HEK293 (cell line): ENCODE data around the gene DENND1A.

ENCODE experiments used
- CTCF ChIA-PET: fragments of 350-600 bp; formaldehyde crosslinking; extraction: SDS; loops from one replicate; lab custom pipeline; 2021; ENCODE audit warnings: antibody characterized with exemption; lab: Yijun Ruan, JAX
- POLR2A ChIA-PET: fragments of 300-600 bp; formaldehyde crosslinking; extraction: SDS; loops from one replicate; lab custom pipeline; 2020; ENCODE audit warnings: antibody characterized with exemption, inconsistent platforms; lab: Yijun Ruan, JAX
- H3K27ac ChIP-seq: fragments of 200-500 bp; sonication (Bioruptor generic); 2 replicates; pipeline ENCODE4 v1.5.1; 2014; ENCODE audit warnings: low read depth, low read length, control low read depth, inconsistent platforms; ENCODE audit errors: extremely low read depth
- H3K36me3 ChIP-seq, 2 experiments: fragments of 200-500 bp in 1 of 2; sonication (Bioruptor generic) in 1 of 2; 1 replicate in 1 of 2; 2 replicates in 1 of 2; pipeline ENCODE4 v1.5.1; 2014 to 2017; ENCODE audit warnings: inconsistent platforms in 2 of 2, low read length in 2 of 2; ENCODE audit not compliant: control insufficient read depth in 2 of 2, insufficient read depth in 1 of 2
- H3K4me1 ChIP-seq: fragments of 200-500 bp; sonication (Bioruptor generic); 2 replicates; pipeline ENCODE4 v1.5.1; 2014; ENCODE audit warnings: mild to moderate bottlenecking, low read length, inconsistent platforms; ENCODE audit not compliant: control insufficient read depth, insufficient read depth
- H3K4me3 ChIP-seq: 2 replicates; pipeline ENCODE4 v1.5.1; 2011; ENCODE audit warnings: low read depth, mild to moderate bottlenecking, control low read depth, low read length, moderate library complexity
- H3K9me3 ChIP-seq: fragments of 200-500 bp; sonication (Bioruptor generic); 2 replicates; pipeline ENCODE4 v1.5.1; 2014; ENCODE audit warnings: low read depth, low read length, inconsistent platforms; ENCODE audit not compliant: control insufficient read depth, insufficient read depth
- GFI1B ChIP-seq: fragments of 450-650 bp; formaldehyde crosslinking; IDR thresholded peaks from 2 replicates; pipeline ENCODE4 v1.5.1; 2016; ENCODE audit warnings: missing biosample characterization, missing genetic modification characterization
- HOXC10 ChIP-seq: sonication (generic); formaldehyde crosslinking; IDR thresholded peaks from 2 replicates; pipeline ENCODE4 v1.8.1; 2023; ENCODE audit warnings: mild to moderate bottlenecking, missing genetic modification reagents
- SCRT2 ChIP-seq: fragments of 450-650 bp; formaldehyde crosslinking; IDR thresholded peaks from 2 replicates; pipeline ENCODE4 v1.5.1; 2016; ENCODE audit warnings: missing biosample characterization, missing genetic modification characterization
- WT1 ChIP-seq: fragments of 450-650 bp; formaldehyde crosslinking; IDR thresholded peaks from 2 replicates; pipeline ENCODE4 v1.5.1; 2016; ENCODE audit warnings: missing biosample characterization, missing genetic modification characterization
- YY2 ChIP-seq: fragments of 450-650 bp; formaldehyde crosslinking; IDR thresholded peaks from 2 replicates; pipeline ENCODE4 v1.5.1; 2016; ENCODE audit warnings: missing biosample characterization, missing genetic modification characterization
- ZFP3 ChIP-seq: fragments of 450-650 bp; formaldehyde crosslinking; IDR thresholded peaks from 2 replicates; pipeline ENCODE4 v1.5.1; 2016; ENCODE audit warnings: low read depth, missing biosample characterization, missing genetic modification characterization
- ZNF10 ChIP-seq: fragments of 450-650 bp; formaldehyde crosslinking; IDR thresholded peaks from 2 replicates; pipeline ENCODE4 v1.5.1; 2017; ENCODE audit warnings: missing biosample characterization, missing genetic modification characterization
- ZNF133 ChIP-seq: fragments of 450-650 bp; formaldehyde crosslinking; IDR thresholded peaks from 2 replicates; pipeline ENCODE4 v1.5.1; 2016; ENCODE audit warnings: missing biosample characterization, missing genetic modification characterization
- ZNF157 ChIP-seq: fragments of 450-650 bp; formaldehyde crosslinking; IDR thresholded peaks from 2 replicates; pipeline ENCODE4 v1.5.1; 2016; ENCODE audit warnings: missing biosample characterization, missing genetic modification characterization
- ZNF169 ChIP-seq: fragments of 450-650 bp; formaldehyde crosslinking; IDR thresholded peaks from 2 replicates; pipeline ENCODE4 v1.5.1; 2016; ENCODE audit warnings: missing biosample characterization, missing genetic modification characterization
- ZNF23 ChIP-seq: fragments of 450-650 bp; formaldehyde crosslinking; IDR thresholded peaks from 2 replicates; pipeline ENCODE4 v1.5.1; 2016; ENCODE audit warnings: missing biosample characterization, missing genetic modification characterization, borderline replicate concordance
- ZNF600 ChIP-seq: fragments of 450-650 bp; formaldehyde crosslinking; IDR thresholded peaks from 2 replicates; pipeline ENCODE4 v1.5.1; 2016; ENCODE audit warnings: missing biosample characterization, missing genetic modification characterization
- ZNF768 ChIP-seq: fragments of 450-650 bp; formaldehyde crosslinking; IDR thresholded peaks from 2 replicates; pipeline ENCODE4 v1.5.1; 2018; ENCODE audit warnings: missing biosample characterization, mild to moderate bottlenecking, missing genetic modification characterization
- TF ChIP-seq, protein P1 (sequence below): IDR thresholded peaks from 2 replicates; pipeline ENCODE4 v1.6.1; 2011; ENCODE audit warnings: mild to moderate bottlenecking, low read depth, low read length, borderline replicate concordance
- TF ChIP-seq, protein P2 (sequence below): fragments of 450-650 bp; formaldehyde crosslinking; IDR thresholded peaks from 2 replicates; pipeline ENCODE4 v1.5.1; 2017; ENCODE audit warnings: missing biosample characterization, missing genetic modification characterization
- TF ChIP-seq, protein P3 (sequence below): sonication (generic); formaldehyde crosslinking; IDR thresholded peaks from 2 replicates; pipeline ENCODE4 v1.8.1; 2022; ENCODE audit warnings: mild to moderate bottlenecking, moderate library complexity, missing genetic modification reagents
- TF ChIP-seq, protein P4 (sequence below): fragments of 450-650 bp; formaldehyde crosslinking; IDR thresholded peaks from 2 replicates; pipeline ENCODE4 v1.5.1; 2016; ENCODE audit warnings: missing biosample characterization, missing genetic modification characterization, borderline replicate concordance

Gene DENND1A

DNA sequence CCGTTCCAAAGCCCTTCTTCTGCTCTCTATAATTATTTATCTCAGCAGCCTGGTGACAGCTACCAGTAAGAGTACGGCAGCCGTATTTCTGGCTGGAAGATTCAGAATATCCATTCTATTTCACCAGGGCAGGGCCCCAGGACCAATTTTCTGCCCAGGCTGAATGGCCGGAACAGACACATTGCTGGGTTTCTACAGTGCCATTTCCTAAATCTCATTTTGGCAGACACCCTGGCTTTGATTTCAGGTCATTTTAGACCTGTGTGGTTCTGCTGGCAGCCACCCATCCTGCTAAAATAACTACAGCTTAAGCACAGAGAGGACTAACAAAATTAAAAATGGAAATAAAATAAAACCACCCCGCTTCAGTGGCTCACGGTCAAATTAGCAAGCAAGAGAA lies 478.9 kb downstream of the DENND1A start:
- H3K36me3 ChIP-seq: no peaks in the 10 kb centered on the region
- ChIA-PET POLR2A (no interaction called here), CTCF (no interaction called here)

DNA sequence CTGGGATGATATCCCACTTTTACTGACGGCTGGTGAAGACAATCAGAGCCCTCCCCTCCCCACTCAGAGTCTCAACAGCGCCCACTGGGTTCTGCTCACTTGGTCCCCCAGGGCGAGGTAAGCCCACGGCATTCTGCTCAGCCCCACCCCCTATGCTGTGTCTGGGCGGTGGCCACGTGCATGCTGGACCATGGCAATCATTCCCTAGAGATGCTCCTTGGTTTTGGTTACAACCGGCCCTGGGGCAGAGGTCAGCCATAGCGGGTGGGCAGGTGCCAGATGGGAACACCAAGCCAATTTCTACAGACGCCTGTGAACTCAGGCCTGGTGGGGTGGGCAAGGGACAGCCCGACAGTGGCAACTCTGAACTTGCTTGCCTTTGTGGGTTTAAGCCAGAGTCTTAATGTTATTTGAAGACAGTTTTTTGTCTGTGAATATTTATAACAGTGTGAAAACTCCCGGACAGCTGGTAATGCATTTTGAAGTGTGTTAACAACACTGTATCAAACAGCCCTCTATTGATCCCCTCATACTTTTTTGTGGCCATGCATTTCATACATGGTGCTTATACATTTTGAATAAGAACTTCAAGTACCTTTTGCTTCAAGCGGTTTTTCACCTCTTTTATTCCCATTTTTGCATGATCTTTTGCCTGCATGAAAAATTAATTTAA lies 479.7 kb downstream of the DENND1A start:
- CTCF ChIA-PET: interaction anchor here (0.7 kb wide), 1 partner anchor 887 kb away, joined by 3 read pairs; no protein-coding TSS in a partner anchor
- Histone ChIP-seq H3K9me3 (no peaks in the 10 kb centered on the region), H3K4me1 (no peaks in the 10 kb centered on the region), H3K27ac (no peak overlapping the region), H3K4me3 (no peak overlapping the region), H3K36me3 (no peaks in the 10 kb centered on the region)
- POLR2A ChIA-PET: no interaction called here
- TF ChIP-seq ZNF133 (tag by site-specific recombination) (no peak), ZNF768 (tag by site-specific recombination) (no peak), ZNF157 (tag by site-specific recombination) (no peak), HOXC10 (no peak), YY2 (no peak), ZNF10 (tag by site-specific recombination) (no peak), GFI1B (tag by site-specific recombination) (no peak), SCRT2 (tag by site-specific recombination) (no peak), ZNF23 (tag by site-specific recombination) (no peak), WT1 (tag by site-specific recombination) (no peak)
- TF ChIP-seq, protein P1, sequence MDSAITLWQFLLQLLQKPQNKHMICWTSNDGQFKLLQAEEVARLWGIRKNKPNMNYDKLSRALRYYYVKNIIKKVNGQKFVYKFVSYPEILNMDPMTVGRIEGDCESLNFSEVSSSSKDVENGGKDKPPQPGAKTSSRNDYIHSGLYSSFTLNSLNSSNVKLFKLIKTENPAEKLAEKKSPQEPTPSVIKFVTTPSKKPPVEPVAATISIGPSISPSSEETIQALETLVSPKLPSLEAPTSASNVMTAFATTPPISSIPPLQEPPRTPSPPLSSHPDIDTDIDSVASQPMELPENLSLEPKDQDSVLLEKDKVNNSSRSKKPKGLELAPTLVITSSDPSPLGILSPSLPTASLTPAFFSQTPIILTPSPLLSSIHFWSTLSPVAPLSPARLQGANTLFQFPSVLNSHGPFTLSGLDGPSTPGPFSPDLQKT: no peak
- TF ChIP-seq, protein P2, sequence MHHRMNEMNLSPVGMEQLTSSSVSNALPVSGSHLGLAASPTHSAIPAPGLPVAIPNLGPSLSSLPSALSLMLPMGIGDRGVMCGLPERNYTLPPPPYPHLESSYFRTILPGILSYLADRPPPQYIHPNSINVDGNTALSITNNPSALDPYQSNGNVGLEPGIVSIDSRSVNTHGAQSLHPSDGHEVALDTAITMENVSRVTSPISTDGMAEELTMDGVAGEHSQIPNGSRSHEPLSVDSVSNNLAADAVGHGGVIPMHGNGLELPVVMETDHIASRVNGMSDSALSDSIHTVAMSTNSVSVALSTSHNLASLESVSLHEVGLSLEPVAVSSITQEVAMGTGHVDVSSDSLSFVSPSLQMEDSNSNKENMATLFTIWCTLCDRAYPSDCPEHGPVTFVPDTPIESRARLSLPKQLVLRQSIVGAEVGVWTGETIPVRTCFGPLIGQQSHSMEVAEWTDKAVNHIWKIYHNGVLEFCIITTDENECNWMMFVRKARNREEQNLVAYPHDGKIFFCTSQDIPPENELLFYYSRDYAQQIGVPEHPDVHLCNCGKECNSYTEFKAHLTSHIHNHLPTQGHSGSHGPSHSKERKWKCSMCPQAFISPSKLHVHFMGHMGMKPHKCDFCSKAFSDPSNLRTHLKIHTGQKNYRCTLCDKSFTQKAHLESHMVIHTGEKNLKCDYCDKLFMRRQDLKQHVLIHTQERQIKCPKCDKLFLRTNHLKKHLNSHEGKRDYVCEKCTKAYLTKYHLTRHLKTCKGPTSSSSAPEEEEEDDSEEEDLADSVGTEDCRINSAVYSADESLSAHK (tag by site-specific recombination): no peak

More for the DNA sequence above, 478.9 kb downstream of the DENND1A start:
- no peak overlapping the region for H3K27ac ChIP-seq
- no peaks in the 10 kb centered on the region for H3K9me3 ChIP-seq
- no peak overlapping the region for H3K4me3 ChIP-seq
- no peaks in the 10 kb centered on the region for H3K4me1 ChIP-seq
- TF ChIP-seq ZNF133 (tag by site-specific recombination): no peak
- TF ChIP-seq, protein P3, sequence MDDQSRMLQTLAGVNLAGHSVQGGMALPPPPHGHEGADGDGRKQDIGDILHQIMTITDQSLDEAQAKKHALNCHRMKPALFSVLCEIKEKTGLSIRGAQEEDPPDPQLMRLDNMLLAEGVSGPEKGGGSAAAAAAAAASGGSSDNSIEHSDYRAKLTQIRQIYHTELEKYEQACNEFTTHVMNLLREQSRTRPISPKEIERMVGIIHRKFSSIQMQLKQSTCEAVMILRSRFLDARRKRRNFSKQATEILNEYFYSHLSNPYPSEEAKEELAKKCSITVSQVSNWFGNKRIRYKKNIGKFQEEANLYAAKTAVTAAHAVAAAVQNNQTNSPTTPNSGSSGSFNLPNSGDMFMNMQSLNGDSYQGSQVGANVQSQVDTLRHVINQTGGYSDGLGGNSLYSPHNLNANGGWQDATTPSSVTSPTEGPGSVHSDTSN (CRISPR knock-in tag): no peak
- TF ChIP-seq, protein P4, sequence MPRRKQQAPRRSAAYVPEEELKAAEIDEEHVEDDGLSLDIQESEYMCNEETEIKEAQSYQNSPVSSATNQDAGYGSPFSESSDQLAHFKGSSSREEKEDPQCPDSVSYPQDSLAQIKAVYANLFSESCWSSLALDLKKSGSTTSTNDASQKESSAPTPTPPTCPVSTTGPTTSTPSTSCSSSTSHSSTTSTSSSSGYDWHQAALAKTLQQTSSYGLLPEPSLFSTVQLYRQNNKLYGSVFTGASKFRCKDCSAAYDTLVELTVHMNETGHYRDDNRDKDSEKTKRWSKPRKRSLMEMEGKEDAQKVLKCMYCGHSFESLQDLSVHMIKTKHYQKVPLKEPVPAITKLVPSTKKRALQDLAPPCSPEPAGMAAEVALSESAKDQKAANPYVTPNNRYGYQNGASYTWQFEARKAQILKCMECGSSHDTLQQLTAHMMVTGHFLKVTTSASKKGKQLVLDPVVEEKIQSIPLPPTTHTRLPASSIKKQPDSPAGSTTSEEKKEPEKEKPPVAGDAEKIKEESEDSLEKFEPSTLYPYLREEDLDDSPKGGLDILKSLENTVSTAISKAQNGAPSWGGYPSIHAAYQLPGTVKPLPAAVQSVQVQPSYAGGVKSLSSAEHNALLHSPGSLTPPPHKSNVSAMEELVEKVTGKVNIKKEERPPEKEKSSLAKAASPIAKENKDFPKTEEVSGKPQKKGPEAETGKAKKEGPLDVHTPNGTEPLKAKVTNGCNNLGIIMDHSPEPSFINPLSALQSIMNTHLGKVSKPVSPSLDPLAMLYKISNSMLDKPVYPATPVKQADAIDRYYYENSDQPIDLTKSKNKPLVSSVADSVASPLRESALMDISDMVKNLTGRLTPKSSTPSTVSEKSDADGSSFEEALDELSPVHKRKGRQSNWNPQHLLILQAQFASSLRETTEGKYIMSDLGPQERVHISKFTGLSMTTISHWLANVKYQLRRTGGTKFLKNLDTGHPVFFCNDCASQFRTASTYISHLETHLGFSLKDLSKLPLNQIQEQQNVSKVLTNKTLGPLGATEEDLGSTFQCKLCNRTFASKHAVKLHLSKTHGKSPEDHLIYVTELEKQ (tag by site-specific recombination): no peak
- TF ChIP-seq ZNF600: no peak
- no peak for TF ChIP-seq ZFP3
- no peak for TF ChIP-seq ZNF169 (tag by site-specific recombination)
